Keratinocyte (primary cell): Measurements from ENCODE around the gene CDH6. TPM values are rescaled to one million over a fixed set of nuclear protein-coding genes. Genes with fewer than 3 reads are reported as not detected.

Experiments
- DNase-seq: peaks from one replicate; pipeline ENCODE4 v3.0.0-alpha.2; 2011; ENCODE audit warnings: low read depth, missing footprints, low spot score
- FAIRE-seq: peaks from 2 replicates; lab custom pipeline; 2011; peaks lifted over from hg19 to GRCh38; lab: Jason Lieb, UNC
- H2AFZ ChIP-seq: 2 replicates; pipeline ENCODE4 v1.6.0; 2012; ENCODE audit warnings: low read length, control low read depth, inconsistent platforms; ENCODE audit not compliant: control insufficient read depth
- H3K27ac ChIP-seq: 2 replicates; pipeline ENCODE4 v1.5.1; 2011; ENCODE audit warnings: low read length; ENCODE audit not compliant: control insufficient read depth, insufficient read depth
- H3K27me3 ChIP-seq: 3 replicates; pipeline ENCODE4 v1.6.0; 2011; ENCODE audit warnings: low read length; ENCODE audit not compliant: control insufficient read depth, insufficient read depth; ENCODE audit errors: extremely low read depth
- H3K36me3 ChIP-seq, 2 experiments: 2 replicates in 1 of 2; 3 replicates in 1 of 2; pipeline ENCODE4 v1.5.1; 2011; ENCODE audit warnings: low read length in 2 of 2, mild to moderate bottlenecking in 1 of 2; ENCODE audit not compliant: control insufficient read depth in 2 of 2, insufficient read depth in 2 of 2; ENCODE audit errors: extremely low read depth in 1 of 2
- H3K4me1 ChIP-seq: 3 replicates; pipeline ENCODE4 v1.5.1; 2011; ENCODE audit warnings: low read length; ENCODE audit not compliant: control insufficient read depth, insufficient read depth; ENCODE audit errors: extremely low read depth
- H3K4me2 ChIP-seq: 3 replicates; pipeline ENCODE4 v1.6.0; 2011; ENCODE audit warnings: low read depth, low read length; ENCODE audit not compliant: control insufficient read depth, insufficient read depth; ENCODE audit errors: extremely low read depth
- H3K4me3 ChIP-seq, 3 experiments: fragments of 200-600 bp in 1 of 3; sonication (generic) in 1 of 3; 2 replicates in 2 of 3; 3 replicates in 1 of 3; pipeline ENCODE4 v1.5.1; 2011 to 2016; ENCODE audit warnings: low read length in 3 of 3, mild to moderate bottlenecking in 3 of 3, control low read depth in 2 of 3, inconsistent platforms in 1 of 3, low read depth in 1 of 3, mixed read lengths in 1 of 3, mixed run types in 1 of 3, moderate library complexity in 1 of 3; ENCODE audit not compliant: control insufficient read depth in 2 of 3, insufficient read depth in 2 of 3; ENCODE audit errors: extremely low read depth in 1 of 3
- H3K79me2 ChIP-seq: 2 replicates; pipeline ENCODE4 v1.6.0; 2012; ENCODE audit warnings: low read length; ENCODE audit not compliant: control insufficient read depth, insufficient read depth
- H3K9ac ChIP-seq: 3 replicates; pipeline ENCODE4 v1.6.0; 2011; ENCODE audit warnings: low read length; ENCODE audit not compliant: control insufficient read depth, insufficient read depth; ENCODE audit errors: extremely low read depth
- H3K9me1 ChIP-seq: 3 replicates; pipeline ENCODE4 v1.6.0; 2011; ENCODE audit warnings: low read length; ENCODE audit not compliant: control insufficient read depth, insufficient read depth; ENCODE audit errors: extremely low read depth
- H3K9me3 ChIP-seq: 2 replicates; pipeline ENCODE4 v1.5.1; 2012; ENCODE audit warnings: low read depth, low read length; ENCODE audit not compliant: control insufficient read depth
- H4K20me1 ChIP-seq: 3 replicates; pipeline ENCODE4 v1.6.0; 2011; ENCODE audit warnings: low read length; ENCODE audit not compliant: control insufficient read depth, insufficient read depth; ENCODE audit errors: extremely low read depth
- EZH2 ChIP-seq: IDR thresholded peaks from one replicate; pipeline ENCODE4 v1.6.1; 2012; ENCODE audit warnings: inconsistent platforms, mild to moderate bottlenecking, low read length, moderate library complexity
- dilution Hi-C: fragments of 300-500 bp; cut with MboI; formaldehyde crosslinking; loops from one replicate; pipeline ENCODE4 v1.7.0; 2020; ENCODE audit warnings: low sequenced_read_pairs; ENCODE audit not compliant: extremely low pct_ligation_motif_present
- polyA plus RNA-seq, 5 experiments: library from polyadenylated mRNA; depleted of rRNA in 3 of 5; stranded (reverse) in 3 of 5; stranded (forward) in 1 of 5; unstranded in 1 of 5; fragments of >200 nt; gene quantifications; 1 replicate in 1 of 5; 2 replicates in 3 of 5; 3 replicates in 1 of 5; pipeline versions ENCODE4 v1.2.1 to v1.2.3, GENCODE V29; 2011 to 2012; ENCODE audit warnings: missing spikeins in 2 of 5, low read depth in 1 of 5, low replicate concordance in 1 of 5
- TF ChIP-seq, protein P1 (sequence below), 3 experiments: IDR thresholded peaks in 1 of 3; conservative IDR thresholded peaks in 1 of 3; optimal IDR thresholded peaks in 1 of 3; 2 replicates in 2 of 3; 3 replicates in 1 of 3; pipeline versions ENCODE3 to v1.5.1; 2011; ENCODE audit warnings: low read length in 3 of 3, mild to moderate bottlenecking in 3 of 3, moderate library complexity in 2 of 3, control low read depth in 1 of 3, inconsistent platforms in 1 of 3; ENCODE audit not compliant: insufficient read depth in 2 of 3; ENCODE audit errors: extremely low read depth in 1 of 3

The CDH6 gene
- polyA plus RNA-seq, 1 donor (not counting 4 experiments of a cell fraction or from before 2014, with no cell fraction given): not detected

DNA sequence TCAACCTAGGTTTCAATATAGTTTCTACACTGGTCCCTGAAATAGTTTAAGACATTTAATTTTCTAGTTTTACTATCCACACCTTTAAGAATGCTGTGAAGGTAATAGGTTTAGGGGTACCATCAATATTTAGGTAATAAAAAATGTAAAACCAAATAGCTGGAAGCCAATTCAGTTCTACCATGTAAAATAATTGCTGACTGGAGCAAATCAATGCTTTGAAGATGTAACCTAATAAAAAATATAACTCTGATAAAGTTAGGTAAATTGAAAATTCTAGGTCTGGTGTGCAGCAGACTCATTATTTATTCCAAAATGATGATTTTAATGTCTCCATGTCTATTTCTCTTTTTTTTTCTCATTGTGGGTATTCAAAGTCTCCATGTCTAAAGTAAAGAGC lies 21.8 kb downstream of the CDH6 start:
- H3K9me3 ChIP-seq: no peaks in the 10 kb centered on the region
- no peak overlapping the region for H2AFZ ChIP-seq
- no peaks in the 10 kb centered on the region for H3K9me1 ChIP-seq
- no peaks in the 10 kb centered on the region for H3K27me3 ChIP-seq
- H3K27ac ChIP-seq: no peak overlapping the region
- H3K4me3 ChIP-seq: no peak overlapping the region
- FAIRE-seq (no peak), DNase-seq (no peak)
- dilution Hi-C loops: no loop called here
- no peak overlapping the region for H3K9ac ChIP-seq
- TF ChIP-seq EZH2: no peak
- TF ChIP-seq, protein P1, sequence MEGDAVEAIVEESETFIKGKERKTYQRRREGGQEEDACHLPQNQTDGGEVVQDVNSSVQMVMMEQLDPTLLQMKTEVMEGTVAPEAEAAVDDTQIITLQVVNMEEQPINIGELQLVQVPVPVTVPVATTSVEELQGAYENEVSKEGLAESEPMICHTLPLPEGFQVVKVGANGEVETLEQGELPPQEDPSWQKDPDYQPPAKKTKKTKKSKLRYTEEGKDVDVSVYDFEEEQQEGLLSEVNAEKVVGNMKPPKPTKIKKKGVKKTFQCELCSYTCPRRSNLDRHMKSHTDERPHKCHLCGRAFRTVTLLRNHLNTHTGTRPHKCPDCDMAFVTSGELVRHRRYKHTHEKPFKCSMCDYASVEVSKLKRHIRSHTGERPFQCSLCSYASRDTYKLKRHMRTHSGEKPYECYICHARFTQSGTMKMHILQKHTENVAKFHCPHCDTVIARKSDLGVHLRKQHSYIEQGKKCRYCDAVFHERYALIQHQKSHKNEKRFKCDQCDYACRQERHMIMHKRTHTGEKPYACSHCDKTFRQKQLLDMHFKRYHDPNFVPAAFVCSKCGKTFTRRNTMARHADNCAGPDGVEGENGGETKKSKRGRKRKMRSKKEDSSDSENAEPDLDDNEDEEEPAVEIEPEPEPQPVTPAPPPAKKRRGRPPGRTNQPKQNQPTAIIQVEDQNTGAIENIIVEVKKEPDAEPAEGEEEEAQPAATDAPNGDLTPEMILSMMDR (optimal IDR thresholded peaks at IDR 0.05 in 1 of 3, IDR thresholded peaks at IDR 0.05 in 1 of 3, conservative IDR thresholded peaks at IDR 0.05 in 1 of 3; ENCODE audit: extremely low read depth in 1 of 3, insufficient read depth in 2 of 3, low read length in 3 of 3): no peak
- no peaks in the 10 kb centered on the region for H3K36me3 ChIP-seq
- H3K79me2 ChIP-seq: no peaks in the 10 kb centered on the region
- H3K4me2 ChIP-seq: no peak overlapping the region
- H4K20me1 ChIP-seq: no peaks in the 10 kb centered on the region
- no peaks in the 10 kb centered on the region for H3K4me1 ChIP-seq

DNA sequence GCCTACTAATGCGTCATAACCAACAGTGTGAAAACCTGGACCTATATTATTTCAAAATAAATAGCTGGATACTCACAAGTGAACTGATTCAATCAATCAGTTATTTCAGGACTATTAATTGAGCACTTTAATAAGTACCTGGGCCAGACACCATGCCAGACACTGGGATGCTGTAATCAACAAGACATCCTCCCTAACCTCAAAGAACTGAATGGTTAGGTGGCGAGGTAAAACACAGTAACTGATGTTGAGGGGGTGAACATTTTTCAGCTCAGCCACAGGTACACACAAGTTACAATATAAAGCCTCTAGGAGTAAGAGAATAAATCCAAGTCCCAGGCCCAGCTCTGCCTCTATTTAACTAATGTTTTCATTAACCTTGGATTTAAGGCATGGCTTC lies 24.0 kb downstream of the CDH6 start:
- Histone ChIP-seq H3K9me1 (no peaks in the 10 kb centered on the region), H4K20me1 (no peaks in the 10 kb centered on the region), H2AFZ (no peak overlapping the region), H3K27ac (no peak overlapping the region), H3K27me3 (no peaks in the 10 kb centered on the region), H3K4me3 (no peak overlapping the region), H3K4me2 (no peak overlapping the region), H3K36me3 (no peaks in the 10 kb centered on the region), H3K4me1 (no peaks in the 10 kb centered on the region), H3K79me2 (no peaks in the 10 kb centered on the region), H3K9ac (no peak overlapping the region), H3K9me3 (no peaks in the 10 kb centered on the region)
- dilution Hi-C loops: no loop called here
- TF ChIP-seq, protein P1 (optimal IDR thresholded peaks at IDR 0.05 in 1 of 3, IDR thresholded peaks at IDR 0.05 in 1 of 3, conservative IDR thresholded peaks at IDR 0.05 in 1 of 3; ENCODE audit: extremely low read depth in 1 of 3, insufficient read depth in 2 of 3, low read length in 3 of 3): no peak
- TF ChIP-seq EZH2: no peak
- no peak for DNase-seq
- FAIRE-seq: no peak
